H1 (cell line): Measurements from ENCODE around the gene P3H1. TPM values are rescaled to one million over a fixed set of nuclear protein-coding genes. Genes with fewer than 3 reads are reported as not detected.

ENCODE experiments used
- CTCF ChIA-PET: fragments of 300-600 bp; sonication (Branson Sonifier 250); formaldehyde crosslinking; loops from one replicate; lab custom pipeline; 2021; ENCODE audit not compliant: partially characterized antibody; lab: Charles Lee
- POLR2A ChIA-PET: fragments of 300-600 bp; sonication (Branson Sonifier 250); formaldehyde crosslinking; loops from one replicate; lab custom pipeline; 2021; ENCODE audit warnings: inconsistent platforms; ENCODE audit not compliant: partially characterized antibody; lab: Charles Lee
- DNase-seq, 2 experiments: peaks; one replicate each; pipeline versions ENCODE4 v3.0.0 to v3.0.0-alpha.2; 2010 to 2022; ENCODE audit warnings: low spot score in 2 of 2, low read depth in 1 of 2, mixed read lengths in 1 of 2
- FAIRE-seq: peaks from 2 replicates; lab custom pipeline; 2011; peaks lifted over from hg19 to GRCh38; lab: Jason Lieb, UNC
- H2AFZ ChIP-seq: 2 replicates; pipeline ENCODE4 v1.8.1; 2012; ENCODE audit warnings: low read length, inconsistent platforms
- H2AK5ac ChIP-seq: 2 replicates; pipeline ENCODE4 v1.6.1; 2013; ENCODE audit warnings: low read depth, low read length
- H2BK120ac ChIP-seq: replicated peaks from 2 replicates; pipeline ENCODE3; 2013; ENCODE audit warnings: low read depth, low read length, inconsistent platforms
- H2BK12ac ChIP-seq: 2 replicates; pipeline ENCODE4 v1.6.1; 2013; ENCODE audit warnings: low read depth, low read length
- H2BK15ac ChIP-seq: 2 replicates; pipeline ENCODE4 v1.6.1; 2013; ENCODE audit warnings: low read length
- H2BK20ac ChIP-seq: 2 replicates; pipeline ENCODE4 v1.6.1; 2013; ENCODE audit warnings: low read length
- H2BK5ac ChIP-seq: 2 replicates; pipeline ENCODE4 v1.6.1; 2013; ENCODE audit warnings: low read depth, low read length
- H3K14ac ChIP-seq: 2 replicates; pipeline ENCODE4 v1.6.1; 2013; ENCODE audit warnings: inconsistent platforms; ENCODE audit not compliant: insufficient read length
- H3K18ac ChIP-seq: 2 replicates; pipeline ENCODE4 v1.6.1; 2013; ENCODE audit warnings: low read length; ENCODE audit errors: extremely low read depth
- H3K23ac ChIP-seq: 2 replicates; pipeline ENCODE4 v1.6.1; 2013; ENCODE audit warnings: inconsistent platforms; ENCODE audit not compliant: insufficient read length
- H3K23me2 ChIP-seq: 2 replicates; pipeline ENCODE4 v1.6.1; 2013; ENCODE audit warnings: low read depth, low read length
- H3K27ac ChIP-seq: 2 replicates; pipeline ENCODE4 v1.6.1; 2011; ENCODE audit warnings: low read depth, low read length, inconsistent platforms
- H3K27me3 ChIP-seq, 4 experiments: replicated peaks in 1 of 4; 1 replicate in 1 of 4; 2 replicates in 3 of 4; pipeline versions ENCODE4 v1.6.1 to v1.8.1; 2011 to 2013; ENCODE audit warnings: low read length in 3 of 4, mild to moderate bottlenecking in 3 of 4, inconsistent platforms in 2 of 4, mixed read lengths in 2 of 4, moderate library complexity in 1 of 4; ENCODE audit not compliant: control insufficient read depth in 3 of 4, insufficient read depth in 3 of 4; ENCODE audit errors: extremely low read depth in 1 of 4
- H3K36me3 ChIP-seq, 4 experiments: 2 replicates each; pipeline versions ENCODE4 v1.6.1 to v1.8.1; 2011 to 2013; ENCODE audit warnings: mild to moderate bottlenecking in 4 of 4, low read length in 3 of 4, moderate library complexity in 2 of 4, control low read depth in 1 of 4, inconsistent platforms in 1 of 4; ENCODE audit not compliant: insufficient read depth in 4 of 4, control insufficient read depth in 2 of 4
- H3K4ac ChIP-seq: replicated peaks from 2 replicates; pipeline ENCODE3; 2013; ENCODE audit warnings: low read length, low read depth, mixed read lengths, inconsistent platforms; ENCODE audit not compliant: insufficient read length
- H3K4me1 ChIP-seq, 4 experiments: replicated peaks in 1 of 4; 1 replicate in 1 of 4; 2 replicates in 3 of 4; pipeline versions ENCODE4 v1.6.1 to v1.8.1; 2011 to 2013; ENCODE audit warnings: low read length in 3 of 4, inconsistent platforms in 2 of 4, mixed read lengths in 1 of 4; ENCODE audit not compliant: insufficient read depth in 4 of 4, control insufficient read depth in 3 of 4
- H3K4me2 ChIP-seq, 2 experiments: 2 replicates each; pipeline versions ENCODE4 v1.6.1 to v1.8.1; 2011 to 2013; ENCODE audit warnings: low read depth in 2 of 2, low read length in 2 of 2, control low read depth in 1 of 2, inconsistent platforms in 1 of 2, mild to moderate bottlenecking in 1 of 2; ENCODE audit not compliant: insufficient read depth in 1 of 2
- H3K4me3 ChIP-seq, 4 experiments: fragments of 200-600, 300-600 bp in 1 of 4; sonication (generic), shearing (Covaris generic), sonication (Bioruptor Twin) in 1 of 4; 2 replicates each; pipeline versions ENCODE4 v1.5.1 to v1.8.1; 2011 to 2016; ENCODE audit warnings: low read length in 4 of 4, low read depth in 3 of 4, control low read depth in 2 of 4, inconsistent platforms in 2 of 4, mild to moderate bottlenecking in 2 of 4, mixed read lengths in 1 of 4, moderate library complexity in 1 of 4; ENCODE audit not compliant: insufficient read depth in 2 of 4; ENCODE audit errors: extremely low read depth in 1 of 4
- H3K56ac ChIP-seq: replicated peaks from 2 replicates; pipeline ENCODE3; 2013; ENCODE audit warnings: low read depth, mild to moderate bottlenecking, mixed read lengths, low read length, inconsistent platforms; ENCODE audit not compliant: insufficient read length
- H3K79me1 ChIP-seq: 2 replicates; pipeline ENCODE4 v1.6.1; 2013; ENCODE audit warnings: low read depth, low read length, control low read depth
- H3K79me2 ChIP-seq, 2 experiments: 2 replicates each; pipeline versions ENCODE4 v1.6.1 to v1.8.1; 2012 to 2013; ENCODE audit warnings: low read length in 2 of 2, mild to moderate bottlenecking in 2 of 2, inconsistent platforms in 1 of 2; ENCODE audit not compliant: insufficient read depth in 2 of 2, control insufficient read depth in 1 of 2
- H3K9ac ChIP-seq, 4 experiments: replicated peaks in 1 of 4; 1 replicate in 1 of 4; 2 replicates in 3 of 4; pipeline versions ENCODE4 v1.6.1 to v1.8.1; 2011 to 2013; ENCODE audit warnings: low read depth in 3 of 4, low read length in 3 of 4, control low read depth in 2 of 4, mild to moderate bottlenecking in 2 of 4, moderate library complexity in 2 of 4, inconsistent platforms in 1 of 4; ENCODE audit errors: extremely low read depth in 1 of 4
- H3K9me3 ChIP-seq, 2 experiments: 2 replicates each; pipeline versions ENCODE4 v1.6.1 to v1.8.1; 2012 to 2013; ENCODE audit warnings: mild to moderate bottlenecking in 2 of 2, moderate library complexity in 2 of 2, control low read depth in 1 of 2, inconsistent platforms in 1 of 2, low read depth in 1 of 2, low read length in 1 of 2, mixed read lengths in 1 of 2; ENCODE audit not compliant: insufficient read depth in 2 of 2
- H4K20me1 ChIP-seq, 2 experiments: replicated peaks in 1 of 2; 2 replicates each; pipeline versions ENCODE3 to v1.8.1; 2011 to 2013; ENCODE audit warnings: inconsistent platforms in 2 of 2, low read length in 2 of 2, mild to moderate bottlenecking in 1 of 2; ENCODE audit not compliant: insufficient read depth in 2 of 2, control insufficient read depth in 1 of 2
- H4K5ac ChIP-seq: 2 replicates; pipeline ENCODE4 v1.6.1; 2013; ENCODE audit warnings: low read length, low read depth, mixed read lengths, inconsistent platforms; ENCODE audit not compliant: insufficient read length
- H4K8ac ChIP-seq: 2 replicates; pipeline ENCODE4 v1.8.0; 2013; ENCODE audit warnings: mild to moderate bottlenecking, moderate library complexity, low read length, inconsistent platforms; ENCODE audit not compliant: insufficient read depth; ENCODE audit errors: extremely low read depth
- H4K91ac ChIP-seq: replicated peaks from 2 replicates; pipeline ENCODE3; 2013; ENCODE audit warnings: low read length, mixed read lengths, inconsistent platforms; ENCODE audit not compliant: insufficient read length
- CBX8 ChIP-seq: fragments of 300-800, 300-1000 bp; sonication (generic); IDR thresholded peaks from 2 replicates; pipeline ENCODE4 v1.7.1; 2016; ENCODE audit warnings: low read depth, low read length, borderline replicate concordance
- EGR1 ChIP-seq: IDR thresholded peaks from 2 replicates; pipeline ENCODE4 v1.6.1; 2011; ENCODE audit warnings: low read depth, low read length, borderline replicate concordance
- TEAD4 ChIP-seq: IDR thresholded peaks from 2 replicates; pipeline ENCODE4 v1.6.1; 2012; ENCODE audit warnings: low read depth, low read length, inconsistent platforms, mixed read lengths
- WGBS, 2 experiments: shearing (Covaris generic) in 1 of 2; methylation state at CpG; one replicate each; pipeline versions ENCODE4 v1.1.6 to v1.1.7; 2013 to 2015; ENCODE audit warnings: low lambda C conversion rate in 2 of 2, mixed read lengths in 2 of 2, inconsistent platforms in 1 of 2, low coverage in 1 of 2, missing lambda C conversion rate in 1 of 2; ENCODE audit not compliant: insufficient replicate concordance in 2 of 2, insufficient coverage in 1 of 2, insufficient read length in 1 of 2; ENCODE audit errors: extremely low coverage in 1 of 2, missing lambda C conversion rate in 1 of 2; 5-methylcytosine and 5-hydroxymethylcytosine counted together
- polyA plus RNA-seq, 7 experiments: library from polyadenylated mRNA; depleted of rRNA in 3 of 7; stranded (reverse) in 5 of 7; unstranded in 2 of 7; fragments of >200 nt in 5 of 7; fragments of 200-250 nt in 2 of 7; gene quantifications; 1 replicate in 5 of 7; 2 replicates in 1 of 7; 4 replicates in 1 of 7; pipeline versions ENCODE4 v1.2.1 to v1.2.3, GENCODE V29; 2011 to 2013; ENCODE audit warnings: missing spikeins in 2 of 7, mixed read lengths in 2 of 7
- total RNA-seq: library from RNA; stranded (reverse); fragmentation: NEBNext Ultra II Directional; extraction: Animal tissue kit (Norgen Biotek cat#: 25700); gene quantifications from 2 replicates; pipeline ENCODE4 v1.2.1, GENCODE V29; 2021

The P3H1 gene
- total and polyA plus RNA-seq, 2 of the 8 experiments (the other 6 are each of a cell fraction or from before 2014, with no cell fraction given): 58.4 to 87.5 TPM

DNA sequence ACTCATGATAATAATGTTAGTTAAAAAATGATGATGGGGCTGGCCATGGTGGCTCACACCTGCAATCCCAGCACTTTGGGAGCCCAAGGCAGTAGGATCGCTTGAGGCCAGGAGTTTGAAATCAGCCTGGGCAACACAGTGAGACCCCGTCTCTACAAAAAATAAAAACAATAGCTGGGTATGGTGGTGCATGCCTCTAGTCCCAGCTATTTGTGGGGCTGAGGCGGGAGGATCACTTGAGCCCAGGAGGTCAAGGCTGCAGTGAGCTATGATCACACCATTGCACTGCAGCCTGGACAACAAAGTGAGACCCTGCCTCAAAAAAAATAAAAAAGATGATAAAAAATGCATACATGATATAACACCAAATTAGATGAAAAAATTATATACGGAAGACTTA lies 5.3 kb downstream of the P3H1 start:
- H3K14ac ChIP-seq: no peak overlapping the region
- no peak overlapping the region for H3K27ac ChIP-seq
- H2BK12ac ChIP-seq: no peak overlapping the region
- H4K8ac ChIP-seq: no peak overlapping the region
- H2BK20ac ChIP-seq: no peak overlapping the region
- H3K18ac ChIP-seq: no peak overlapping the region
- no peaks in the 10 kb centered on the region for H3K27me3 ChIP-seq
- H2BK120ac ChIP-seq: no peak overlapping the region
- no peak overlapping the region for H3K4me2 ChIP-seq
- H4K91ac ChIP-seq: no peak overlapping the region
- H3K79me1 ChIP-seq: no peaks in the 10 kb centered on the region
- no peak overlapping the region for H3K4ac ChIP-seq
- H2BK15ac ChIP-seq: no peak overlapping the region
- peaks cover 0 to 2% of the 10 kb centered on the region in 2 experiments for H4K20me1 ChIP-seq
- H4K5ac ChIP-seq: no peak overlapping the region
- H3K9me3 ChIP-seq: no peaks in the 10 kb centered on the region
- no peak for DNase-seq
- H3K4me1 ChIP-seq: no peaks in the 10 kb centered on the region; a peak in 2 of 7 replicates
- H2AK5ac ChIP-seq: no peak overlapping the region
- WGBS, 2 experiments: 90% methylated on average over 4 of the region's 4 CpGs; no CpG with 5 or more reads in 1 of the 2 experiments
- H3K23me2 ChIP-seq: peaks cover 5% of the 10 kb centered on the region
- ChIA-PET POLR2A (no interaction called here), CTCF (interaction anchor here (1.4 to 1.9 kb wide), 3 partner anchors 10 to 313 kb away, joined by 3 to 7 read pairs (median 3); no protein-coding TSS in a partner anchor)
- H3K4me3 ChIP-seq: no peak overlapping the region
- H2BK5ac ChIP-seq: no peak overlapping the region
- FAIRE-seq: no peak
- no peak overlapping the region for H3K56ac ChIP-seq
- H3K79me2 ChIP-seq: peaks cover 4 to 15% of the 10 kb centered on the region in 2 experiments; a peak in 3 of 4 replicates
- no peak overlapping the region for H3K23ac ChIP-seq
- peaks cover 0 to 21% (median 15%) of the 10 kb centered on the region in 4 experiments; a peak in 6 of 8 replicates for H3K36me3 ChIP-seq
- no peak overlapping the region for H2AFZ ChIP-seq
- H3K9ac ChIP-seq: no peak overlapping the region
- TF ChIP-seq TEAD4 (no peak), CBX8 (no peak), EGR1 (no peak)
